Tibial artery (tissue), 4 donors: Measurements from ENCODE around the gene TMEM242.
A peak's percentile ranks its signal among the peaks of the same experiment; 100 is the strongest.

ENCODE experiments used
- DNase-seq, 2 donors: peaks; one replicate each; pipeline ENCODE4 v3.0.0-alpha.2; 2019
- H3K27ac ChIP-seq, 2 donors: fragments of 200-600 bp; sonication (generic) in 1 of 2; 1 replicate in 1 of 2; 2 replicates in 1 of 2; pipeline ENCODE4 v1.5.1; 2018 to 2019; ENCODE audit warnings: mild to moderate bottlenecking in 1 of 2
- H3K27me3 ChIP-seq, 2 donors: fragments of 200-600 bp; sonication (generic) in 1 of 2; one replicate each; pipeline versions ENCODE4 v1.5.1 to v1.6.0; 2016 to 2019
- H3K36me3 ChIP-seq, 3 donors: fragments of 200-600 bp; sonication (generic) in 2 of 3; one replicate each; pipeline ENCODE4 v1.5.1; 2016 to 2019; ENCODE audit warnings: mild to moderate bottlenecking in 2 of 3
- H3K4me1 ChIP-seq, 4 donors: fragments of 200-600 bp; sonication (generic) in 2 of 4; 1 replicate in 3 of 4; 2 replicates in 1 of 4; pipeline ENCODE4 v1.5.1; 2016 to 2019
- H3K4me3 ChIP-seq, 2 donors: fragments of 200-600 bp; sonication (generic) in 1 of 2; 1 replicate in 1 of 2; 2 replicates in 1 of 2; pipeline ENCODE4 v1.5.1; 2018 to 2019; ENCODE audit warnings: mild to moderate bottlenecking in 2 of 2
- H3K9me3 ChIP-seq, 3 donors: fragments of 200-600 bp; sonication (generic) in 1 of 3; one replicate each; pipeline ENCODE4 v1.5.1; 2016 to 2019
- intact Hi-C: fragments of 100-400 bp; cut with DNase I; formaldehyde crosslinking; loops from one replicate; pipeline ENCODE4 v1.15.0; 2023; ENCODE audit warnings: low total_unique reads
- TF ChIP-seq, protein P1 (sequence below), 2 experiments: fragments of 200-600 bp in 1 of 2; fragments of 450-650 bp in 1 of 2; IDR thresholded peaks; one replicate each; pipeline ENCODE4 v1.5.1; 2017 to 2019; ENCODE audit warnings: antibody characterized with exemption in 2 of 2, mild to moderate bottlenecking in 1 of 2, moderate library complexity in 1 of 2

TMEM242 gene

GRCh38 chr6:157273756-157274470, 49.4 kb downstream of the TMEM242 start:
- Histone ChIP-seq H3K9me3 (no peaks in the 10 kb centered on the region), H3K4me3 (peak overlapping the region; percentile 65 to 67), H3K27ac (peak overlapping the region; percentile 90 to 96), H3K27me3 (no peaks in the 10 kb centered on the region), H3K4me1 (peaks cover 0 to 50% (median 38%) of the 10 kb centered on the region in 4 donors), H3K36me3 (no peaks in the 10 kb centered on the region)
- TF ChIP-seq, protein P1, sequence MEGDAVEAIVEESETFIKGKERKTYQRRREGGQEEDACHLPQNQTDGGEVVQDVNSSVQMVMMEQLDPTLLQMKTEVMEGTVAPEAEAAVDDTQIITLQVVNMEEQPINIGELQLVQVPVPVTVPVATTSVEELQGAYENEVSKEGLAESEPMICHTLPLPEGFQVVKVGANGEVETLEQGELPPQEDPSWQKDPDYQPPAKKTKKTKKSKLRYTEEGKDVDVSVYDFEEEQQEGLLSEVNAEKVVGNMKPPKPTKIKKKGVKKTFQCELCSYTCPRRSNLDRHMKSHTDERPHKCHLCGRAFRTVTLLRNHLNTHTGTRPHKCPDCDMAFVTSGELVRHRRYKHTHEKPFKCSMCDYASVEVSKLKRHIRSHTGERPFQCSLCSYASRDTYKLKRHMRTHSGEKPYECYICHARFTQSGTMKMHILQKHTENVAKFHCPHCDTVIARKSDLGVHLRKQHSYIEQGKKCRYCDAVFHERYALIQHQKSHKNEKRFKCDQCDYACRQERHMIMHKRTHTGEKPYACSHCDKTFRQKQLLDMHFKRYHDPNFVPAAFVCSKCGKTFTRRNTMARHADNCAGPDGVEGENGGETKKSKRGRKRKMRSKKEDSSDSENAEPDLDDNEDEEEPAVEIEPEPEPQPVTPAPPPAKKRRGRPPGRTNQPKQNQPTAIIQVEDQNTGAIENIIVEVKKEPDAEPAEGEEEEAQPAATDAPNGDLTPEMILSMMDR (IDR thresholded peaks at IDR 0.05), result no peak
- intact Hi-C loops, result loop anchor here (5.0 to 10.0 kb wide), 4 partner anchors 37 to 709 kb away; no protein-coding TSS in a partner anchor
- no peak for DNase-seq

GRCh38 chr6:157272866-157273755, 50.2 kb downstream of the TMEM242 start:
- no peaks in the 10 kb centered on the region for H3K9me3 ChIP-seq
- peak overlapping the region; percentile 90 to 96 for H3K27ac ChIP-seq
- no peak overlapping the region for H3K4me3 ChIP-seq
- TF ChIP-seq, protein P1 (IDR thresholded peaks at IDR 0.05), result no peak
- no peaks in the 10 kb centered on the region for H3K36me3 ChIP-seq
- intact Hi-C loops, result loop anchor here (5.0 to 10.0 kb wide), 4 partner anchors 36 to 708 kb away; no protein-coding TSS in a partner anchor
- peaks cover 0 to 58% (median 45%) of the 10 kb centered on the region in 4 donors for H3K4me1 ChIP-seq
- DNase-seq, result no peak
- no peaks in the 10 kb centered on the region for H3K27me3 ChIP-seq

- H3K36me3 ChIP-seq, result no peaks in the 10 kb centered on the region
- H3K27ac ChIP-seq, result peak overlapping the region; percentile 90 to 96
- intact Hi-C loops, result loop anchor here (5.0 to 10.0 kb wide), 4 partner anchors 35 to 708 kb away; no protein-coding TSS in a partner anchor
- TF ChIP-seq, protein P1 (IDR thresholded peaks at IDR 0.05), result no peak
- peaks cover 0 to 64% (median 47%) of the 10 kb centered on the region in 4 donors for H3K4me1 ChIP-seq
- DNase-seq, result no peak
- no peaks in the 10 kb centered on the region for H3K9me3 ChIP-seq
- no peak overlapping the region for H3K4me3 ChIP-seq
- no peaks in the 10 kb centered on the region for H3K27me3 ChIP-seq
Observed at GRCh38 chr6:157272372-157272771, 50.9 kb downstream of the TMEM242 start.

DNA sequence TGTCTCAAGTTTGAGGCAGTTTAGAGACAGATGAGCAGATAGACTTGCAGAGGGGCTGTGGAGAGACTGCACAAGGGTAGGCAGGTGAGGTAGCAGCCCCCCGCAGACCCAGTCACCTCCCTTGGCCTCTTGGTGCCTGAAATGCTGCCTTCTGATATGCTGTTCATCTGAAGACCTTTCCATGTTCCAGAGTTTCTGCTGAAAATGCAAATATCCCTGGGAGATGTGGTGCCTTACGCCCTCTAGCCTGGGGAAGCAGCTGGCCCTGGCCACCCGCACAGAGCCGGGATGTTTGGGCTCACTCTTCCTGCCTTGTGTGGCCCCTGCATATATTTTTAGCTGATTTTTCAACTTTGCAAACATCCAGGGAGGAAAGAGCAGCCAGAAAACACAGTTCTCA, 51.4 kb downstream of the TMEM242 start:
- intact Hi-C loops, result loop anchor here (5.0 to 10.0 kb wide), 4 partner anchors 35 to 707 kb away; no protein-coding TSS in a partner anchor
- DNase-seq, result no peak
- TF ChIP-seq, protein P1 (IDR thresholded peaks at IDR 0.05), result peak in 1 of 2 experiments; percentile 26
- Histone ChIP-seq H3K27ac (peak overlapping the region; percentile 90 to 96), H3K36me3 (no peaks in the 10 kb centered on the region), H3K4me1 (peaks cover 0 to 64% (median 47%) of the 10 kb centered on the region in 4 donors), H3K9me3 (no peaks in the 10 kb centered on the region), H3K27me3 (no peaks in the 10 kb centered on the region), H3K4me3 (no peak overlapping the region)

GRCh38 chr6:157271441-157271840, 51.9 kb downstream of the TMEM242 start:
- Histone ChIP-seq H3K4me1 (peaks cover 0 to 64% (median 47%) of the 10 kb centered on the region in 4 donors), H3K27ac (peak overlapping the region; percentile 90 to 96), H3K36me3 (no peaks in the 10 kb centered on the region), H3K9me3 (no peaks in the 10 kb centered on the region), H3K27me3 (no peaks in the 10 kb centered on the region), H3K4me3 (no peak overlapping the region)
- intact Hi-C loops, result loop anchor here (5.0 to 10.0 kb wide), 4 partner anchors 34 to 707 kb away; no protein-coding TSS in a partner anchor
- DNase-seq, result peak in 1 of 2 donors; percentile 64
- TF ChIP-seq, protein P1 (IDR thresholded peaks at IDR 0.05), result no peak
